ENCODE results near the gene ENKD1. TPM values are rescaled to one million over a fixed set of nuclear protein-coding genes. Genes with fewer than 3 reads are reported as not detected.

ENKD1 gene
- total and polyA plus RNA-seq, 2 of the 4 experiments (the other 2 are of a cell fraction), result 2.9 to 6.3 TPM

- peak; percentile 58 for ATAC-seq (ENCODE audit: low read depth)
- POLR2A ChIA-PET (ENCODE audit: unreplicated experiment), result no interaction called here
- TF ChIP-seq RFX5 (IDR thresholded peaks at IDR 0.05; ENCODE audit: low read depth, low read length) (no peak), POLR2A (IDR thresholded peaks at IDR 0.05; ENCODE audit: low read depth, low read length) (peak; percentile 35; the same call in 1 of the 2 replicates), RCOR1 (IDR thresholded peaks at IDR 0.05; ENCODE audit: insufficient replicate concordance, low read length) (no peak), SMC3 (IDR thresholded peaks at IDR 0.05; ENCODE audit: low read depth, low read length) (no peak), MAFK (IDR thresholded peaks at IDR 0.05; ENCODE audit: low read depth, low read length) (no peak), BHLHE40 (IDR thresholded peaks at IDR 0.05; ENCODE audit: low read depth, low read length) (no peak), CHD1 (IDR thresholded peaks at IDR 0.05; ENCODE audit: low read depth, low read length) (no peak), NFE2L2 (IDR thresholded peaks at IDR 0.05; ENCODE audit: low read depth, low read length) (no peak), RAD21 (IDR thresholded peaks at IDR 0.05; ENCODE audit: low read length) (no peak), FOS (IDR thresholded peaks at IDR 0.05; ENCODE audit: low read depth, low read length) (no peak), CEBPB (IDR thresholded peaks at IDR 0.05; ENCODE audit: low read depth, low read length) (no peak), USF2 (IDR thresholded peaks at IDR 0.05; ENCODE audit: low read depth, low read length) (no peak), MAZ (IDR thresholded peaks at IDR 0.05; ENCODE audit: borderline replicate concordance, low read depth, low read length) (peak; percentile 29; the same call in 1 of the 2 replicates)
- TF ChIP-seq, protein P1, sequence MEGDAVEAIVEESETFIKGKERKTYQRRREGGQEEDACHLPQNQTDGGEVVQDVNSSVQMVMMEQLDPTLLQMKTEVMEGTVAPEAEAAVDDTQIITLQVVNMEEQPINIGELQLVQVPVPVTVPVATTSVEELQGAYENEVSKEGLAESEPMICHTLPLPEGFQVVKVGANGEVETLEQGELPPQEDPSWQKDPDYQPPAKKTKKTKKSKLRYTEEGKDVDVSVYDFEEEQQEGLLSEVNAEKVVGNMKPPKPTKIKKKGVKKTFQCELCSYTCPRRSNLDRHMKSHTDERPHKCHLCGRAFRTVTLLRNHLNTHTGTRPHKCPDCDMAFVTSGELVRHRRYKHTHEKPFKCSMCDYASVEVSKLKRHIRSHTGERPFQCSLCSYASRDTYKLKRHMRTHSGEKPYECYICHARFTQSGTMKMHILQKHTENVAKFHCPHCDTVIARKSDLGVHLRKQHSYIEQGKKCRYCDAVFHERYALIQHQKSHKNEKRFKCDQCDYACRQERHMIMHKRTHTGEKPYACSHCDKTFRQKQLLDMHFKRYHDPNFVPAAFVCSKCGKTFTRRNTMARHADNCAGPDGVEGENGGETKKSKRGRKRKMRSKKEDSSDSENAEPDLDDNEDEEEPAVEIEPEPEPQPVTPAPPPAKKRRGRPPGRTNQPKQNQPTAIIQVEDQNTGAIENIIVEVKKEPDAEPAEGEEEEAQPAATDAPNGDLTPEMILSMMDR (conservative IDR thresholded peaks at IDR 0.05; ENCODE audit: low read depth, low read length), result peak; percentile 22; the same call in 1 of the 2 replicates
- TF ChIP-seq, protein P2, sequence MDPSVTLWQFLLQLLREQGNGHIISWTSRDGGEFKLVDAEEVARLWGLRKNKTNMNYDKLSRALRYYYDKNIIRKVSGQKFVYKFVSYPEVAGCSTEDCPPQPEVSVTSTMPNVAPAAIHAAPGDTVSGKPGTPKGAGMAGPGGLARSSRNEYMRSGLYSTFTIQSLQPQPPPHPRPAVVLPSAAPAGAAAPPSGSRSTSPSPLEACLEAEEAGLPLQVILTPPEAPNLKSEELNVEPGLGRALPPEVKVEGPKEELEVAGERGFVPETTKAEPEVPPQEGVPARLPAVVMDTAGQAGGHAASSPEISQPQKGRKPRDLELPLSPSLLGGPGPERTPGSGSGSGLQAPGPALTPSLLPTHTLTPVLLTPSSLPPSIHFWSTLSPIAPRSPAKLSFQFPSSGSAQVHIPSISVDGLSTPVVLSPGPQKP (IDR thresholded peaks at IDR 0.05; ENCODE audit: borderline replicate concordance, low read depth, low read length), result no peak
These were observed 13.3 kb downstream of the ENKD1 start for GRCh38 chr16:67653128-67653788.

More at GRCh38 chr16:67653128-67653788, 13.3 kb downstream of the ENKD1 start:
- Histone ChIP-seq H3K79me1 (ENCODE audit: low read depth in 1 of 2, low read length in 2 of 2) (peaks cover 0 to 3% of the 10 kb centered on the region in 2 experiments; a peak in 1 of 4 replicates), H4K20me1 (ENCODE audit: insufficient read depth, low read length) (peaks cover 9% of the 10 kb centered on the region), H3K23ac (ENCODE audit: low read depth, low read length) (no peak overlapping the region), H3K56ac (ENCODE audit: extremely low read depth, insufficient read depth, low read length) (no peak overlapping the region), H3K4me3 (ENCODE audit: insufficient read depth, low read depth, low read length) (peak overlapping the region; percentile 51), H4K91ac (ENCODE audit: insufficient read depth, low read depth, low read length) (0 out of 2 replicates have a peak overlapping the region, but pooled peaks have one; percentile 47), H3K4me2 (ENCODE audit: low read depth, low read length) (peak overlapping the region; percentile 87), H2AK5ac (ENCODE audit: low read depth, low read length) (no peak overlapping the region), H3K14ac (replicated peaks; ENCODE audit: low read depth, low read length) (no peak overlapping the region), H3K36me3 (ENCODE audit: control insufficient read depth, insufficient read depth, low read length) (0 out of 2 replicates have a peak, but pooled peaks cover 1% of the 10 kb centered on the region), H2BK20ac (ENCODE audit: low read depth, low read length) (no peak overlapping the region), H3K9ac (ENCODE audit: low read depth, low read length) (0 out of 2 replicates have a peak overlapping the region, but pooled peaks have one; percentile 38), H3K18ac (ENCODE audit: low read depth, low read length) (no peak overlapping the region), H3K4me1 (ENCODE audit: control insufficient read depth, insufficient read depth, low read length) (peaks cover 4% of the 10 kb centered on the region; the same call in 1 of the 2 replicates), H3K27ac (ENCODE audit: insufficient read depth, low read length) (no peak overlapping the region; the same call in 1 of the 2 replicates), H3K9me1 (ENCODE audit: insufficient read depth, low read length) (peaks cover 3% of the 10 kb centered on the region; the same call in 1 of the 2 replicates), H3K4ac (ENCODE audit: low read depth, low read length) (no peak overlapping the region), H2AFZ (replicated peaks; ENCODE audit: low read length, poor library complexity) (peak overlapping the region; percentile 71), H3K9me3 (ENCODE audit: control insufficient read depth, insufficient read depth, low read length) (no peaks in the 10 kb centered on the region), H4K8ac (ENCODE audit: low read depth in 2 of 2, low read length in 2 of 2) (no peak overlapping the region), H2BK15ac (ENCODE audit: low read depth, low read length) (no peak overlapping the region), H4K5ac (ENCODE audit: low read depth, low read length) (no peak overlapping the region), H2BK5ac (ENCODE audit: low read depth, low read length, poor library complexity, severe bottlenecking) (no peak overlapping the region), H2BK120ac (ENCODE audit: low read depth, low read length) (no peak overlapping the region), H2AK9ac (replicated peaks; ENCODE audit: low read depth, low read length, poor library complexity) (peak overlapping the region; percentile 37), H3K27me3 (ENCODE audit: control insufficient read depth, insufficient read depth, low read length) (peaks cover 42% of the 10 kb centered on the region)
- CTCF ChIA-PET, result no interaction called here
- in situ Hi-C loops (cut with MboI; ENCODE audit: low sequenced_read_pairs) (no loop called here), dilution Hi-C loops (cut with HindIII; ENCODE audit: low sequenced_read_pairs, unreplicated experiment) (no loop called here), intact Hi-C loops (cut with micrococcal nuclease) (no loop called here)
- 0% methylated on average over 4 of the region's 68 CpGs; no CpG with 5 or more reads in 1 of the 2 experiments for WGBS, 2 experiments (ENCODE audit: extremely low coverage in 2 of 2, insufficient read length in 1 of 2)
- no peak for DNase-seq
- no TSS peak for BruUV-seq (replicated peaks)
